ENCODE data around the gene HPS1. TPM values are rescaled to one million over a fixed set of nuclear protein-coding genes. Genes with fewer than 3 reads are reported as not detected.
A peak's percentile ranks its signal among the peaks of the same experiment; 100 is the strongest.

The HPS1 gene
- total RNA-seq, 1 experiment from 2014 or later: 19.1 TPM

DNA sequence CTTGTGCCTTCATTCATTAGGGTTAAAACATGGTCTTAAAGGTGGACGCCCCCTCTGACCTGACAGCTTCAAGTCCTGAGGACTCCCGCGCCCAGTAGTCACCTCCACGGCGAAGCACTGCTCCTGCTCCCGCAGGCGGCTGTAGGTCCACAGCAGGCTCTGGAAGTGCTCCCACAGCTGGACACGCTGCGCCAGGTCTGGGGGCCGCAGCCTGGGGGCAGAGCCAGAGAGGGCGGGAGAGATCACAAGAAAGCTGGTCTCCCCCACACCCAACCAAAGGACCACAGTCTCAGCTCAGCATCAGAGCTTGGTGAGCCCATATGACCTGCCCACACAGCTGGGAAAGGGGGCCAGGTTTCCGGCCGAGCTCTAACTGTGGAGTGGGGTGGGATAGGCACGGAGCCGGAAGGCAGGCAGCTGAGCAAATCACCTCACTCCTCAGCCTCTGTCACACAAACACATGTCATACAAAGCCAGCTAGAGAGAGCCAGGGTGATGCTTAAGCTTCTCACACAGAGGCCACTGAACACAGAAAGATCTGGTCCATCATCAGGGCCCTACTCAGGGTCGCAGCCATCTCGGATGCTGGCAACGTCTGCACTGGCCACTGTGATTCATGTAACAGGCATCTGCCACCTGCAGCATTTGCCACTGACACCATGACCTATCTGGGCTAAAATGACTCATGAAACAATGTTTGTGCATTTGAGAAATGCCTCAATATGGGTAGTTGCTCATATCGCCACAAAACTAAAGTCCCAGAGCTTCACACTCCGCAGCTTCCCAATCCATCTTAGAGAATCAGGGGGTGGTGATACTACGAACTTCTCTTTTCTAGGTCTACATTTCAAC, 12.6 kb downstream of the HPS1 start:
- ATAC-seq (peak; percentile 82), DNase-seq (peak; percentile 81)
- no TSS peak for BruUV-seq (replicated peaks)
- no peaks in the 10 kb centered on the region for H3K9me2 ChIP-seq (replicated peaks; ENCODE audit: low read length)
- peak overlapping the region; percentile 61 for H3K4me2 ChIP-seq (ENCODE audit: low read length)
- H3K27me3 ChIP-seq (ENCODE audit: low read length): no peaks in the 10 kb centered on the region
- H2AFZ ChIP-seq (ENCODE audit: low read length): no peak overlapping the region
- peaks cover 13% of the 10 kb centered on the region for H3K4me1 ChIP-seq (ENCODE audit: insufficient read depth, low read length)
- TF ChIP-seq EZH2phosphoT487 (IDR thresholded peaks at IDR 0.05; ENCODE audit: borderline replicate concordance, low read length) (no peak), EZH2 (IDR thresholded peaks at IDR 0.05; ENCODE audit: low read length, unreplicated experiment) (no peak)
- TF ChIP-seq, protein P1, sequence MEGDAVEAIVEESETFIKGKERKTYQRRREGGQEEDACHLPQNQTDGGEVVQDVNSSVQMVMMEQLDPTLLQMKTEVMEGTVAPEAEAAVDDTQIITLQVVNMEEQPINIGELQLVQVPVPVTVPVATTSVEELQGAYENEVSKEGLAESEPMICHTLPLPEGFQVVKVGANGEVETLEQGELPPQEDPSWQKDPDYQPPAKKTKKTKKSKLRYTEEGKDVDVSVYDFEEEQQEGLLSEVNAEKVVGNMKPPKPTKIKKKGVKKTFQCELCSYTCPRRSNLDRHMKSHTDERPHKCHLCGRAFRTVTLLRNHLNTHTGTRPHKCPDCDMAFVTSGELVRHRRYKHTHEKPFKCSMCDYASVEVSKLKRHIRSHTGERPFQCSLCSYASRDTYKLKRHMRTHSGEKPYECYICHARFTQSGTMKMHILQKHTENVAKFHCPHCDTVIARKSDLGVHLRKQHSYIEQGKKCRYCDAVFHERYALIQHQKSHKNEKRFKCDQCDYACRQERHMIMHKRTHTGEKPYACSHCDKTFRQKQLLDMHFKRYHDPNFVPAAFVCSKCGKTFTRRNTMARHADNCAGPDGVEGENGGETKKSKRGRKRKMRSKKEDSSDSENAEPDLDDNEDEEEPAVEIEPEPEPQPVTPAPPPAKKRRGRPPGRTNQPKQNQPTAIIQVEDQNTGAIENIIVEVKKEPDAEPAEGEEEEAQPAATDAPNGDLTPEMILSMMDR (conservative IDR thresholded peaks at IDR 0.05; ENCODE audit: low read depth, low read length): no peak
- H3K9me3 ChIP-seq (ENCODE audit: low read length): no peaks in the 10 kb centered on the region
- ChIA-PET POLR2A (ENCODE audit: unreplicated experiment) (no interaction called here), CTCF (interaction anchor here (0.5 kb wide), 1 partner anchor 994 kb away, joined by 4 read pairs; no protein-coding TSS in a partner anchor)
- H3K36me3 ChIP-seq (ENCODE audit: low read depth, low read length): no peaks in the 10 kb centered on the region
- intact Hi-C loops (cut with micrococcal nuclease): loop anchor here (1.0 kb wide), 1 partner anchor 36 kb away; no protein-coding TSS in a partner anchor
- H3K4me3 ChIP-seq (ENCODE audit: low read length): no peak overlapping the region
- no peak overlapping the region for H3K27ac ChIP-seq (ENCODE audit: low read length)
- no peaks in the 10 kb centered on the region for H4K20me1 ChIP-seq (ENCODE audit: low read length)
- H3K9ac ChIP-seq (ENCODE audit: low read length): no peak overlapping the region
- H3F3A ChIP-seq (ENCODE audit: low read length, unreplicated experiment): no peaks in the 10 kb centered on the region
- no peaks in the 10 kb centered on the region for H3K79me2 ChIP-seq (ENCODE audit: low read length)

DNA sequence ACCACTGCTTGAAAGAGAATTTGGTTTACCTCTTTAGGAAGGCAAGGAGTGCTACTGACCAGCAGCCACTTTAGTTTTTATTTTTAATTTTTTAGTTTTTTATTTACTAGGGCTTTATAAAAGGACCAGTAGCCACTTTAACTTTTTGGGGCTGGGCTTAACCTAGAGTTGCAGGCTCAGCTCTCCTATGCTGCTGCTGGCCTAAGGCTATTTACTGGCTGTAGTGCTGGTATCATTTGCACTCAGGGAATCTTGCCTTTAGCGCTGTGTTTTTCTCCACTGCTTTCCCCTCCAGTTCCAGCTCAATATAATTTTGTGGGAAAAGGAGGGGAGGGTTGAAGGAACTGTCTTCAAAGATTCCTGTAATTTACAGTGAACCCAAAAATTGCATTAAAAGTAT, 13.4 kb downstream of the HPS1 start:
- Histone ChIP-seq H3K4me2 (ENCODE audit: low read length) (no peak overlapping the region), H3K9me3 (ENCODE audit: low read length) (no peaks in the 10 kb centered on the region), H3K9me2 (replicated peaks; ENCODE audit: low read length) (no peaks in the 10 kb centered on the region), H3K4me3 (ENCODE audit: low read length) (no peak overlapping the region), H3K9ac (ENCODE audit: low read length) (no peak overlapping the region), H3K36me3 (ENCODE audit: low read depth, low read length) (no peaks in the 10 kb centered on the region), H2AFZ (ENCODE audit: low read length) (no peak overlapping the region), H3K79me2 (ENCODE audit: low read length) (no peaks in the 10 kb centered on the region), H3K4me1 (ENCODE audit: insufficient read depth, low read length) (peaks cover 13% of the 10 kb centered on the region), H3K27ac (ENCODE audit: low read length) (no peak overlapping the region), H3K27me3 (ENCODE audit: low read length) (no peaks in the 10 kb centered on the region), H4K20me1 (ENCODE audit: low read length) (no peaks in the 10 kb centered on the region), H3F3A (ENCODE audit: low read length, unreplicated experiment) (no peaks in the 10 kb centered on the region)
- intact Hi-C loops (cut with micrococcal nuclease): no loop called here
- CTCF ChIA-PET: no interaction called here
- no peak for DNase-seq
- POLR2A ChIA-PET (ENCODE audit: unreplicated experiment): no interaction called here
- ATAC-seq: no peak
- TF ChIP-seq EZH2 (IDR thresholded peaks at IDR 0.05; ENCODE audit: low read length, unreplicated experiment): no peak
- TF ChIP-seq, protein P1 (conservative IDR thresholded peaks at IDR 0.05; ENCODE audit: low read depth, low read length): no peak
- TF ChIP-seq EZH2phosphoT487 (IDR thresholded peaks at IDR 0.05; ENCODE audit: borderline replicate concordance, low read length): no peak
- BruUV-seq (replicated peaks): no TSS peak

DNA sequence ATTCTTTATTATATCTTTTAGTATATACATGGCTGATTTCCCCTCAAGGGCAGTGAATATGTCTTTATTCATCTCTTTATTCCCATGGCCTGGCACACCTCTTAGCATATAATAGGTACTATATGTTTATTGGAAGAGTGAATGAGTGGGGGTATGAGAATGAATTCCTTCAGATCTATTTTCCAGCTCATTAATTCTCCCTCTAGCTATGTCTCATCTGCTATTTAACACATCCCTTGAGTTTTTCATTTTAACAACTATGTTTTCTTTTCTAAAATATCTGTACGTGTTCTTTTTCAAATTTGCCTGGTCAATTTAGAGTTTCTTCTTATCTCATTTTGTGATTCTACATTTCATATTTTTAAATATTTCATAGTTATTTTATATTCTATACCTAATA, 14.4 kb downstream of the HPS1 start:
- no peaks in the 10 kb centered on the region for H3K36me3 ChIP-seq (ENCODE audit: low read depth, low read length)

More for the DNA sequence above, 14.4 kb downstream of the HPS1 start:
- TF ChIP-seq EZH2 (IDR thresholded peaks at IDR 0.05; ENCODE audit: low read length, unreplicated experiment): no peak
- no peak for TF ChIP-seq EZH2phosphoT487 (IDR thresholded peaks at IDR 0.05; ENCODE audit: borderline replicate concordance, low read length)
- TF ChIP-seq, protein P1 (conservative IDR thresholded peaks at IDR 0.05; ENCODE audit: low read depth, low read length): no peak
- no peaks in the 10 kb centered on the region for H4K20me1 ChIP-seq (ENCODE audit: low read length)
- no TSS peak for BruUV-seq (replicated peaks)
- no peak for ATAC-seq
- H3F3A ChIP-seq (ENCODE audit: low read length, unreplicated experiment): no peaks in the 10 kb centered on the region
- no peaks in the 10 kb centered on the region for H3K9me2 ChIP-seq (replicated peaks; ENCODE audit: low read length)
- peaks cover 13% of the 10 kb centered on the region for H3K4me1 ChIP-seq (ENCODE audit: insufficient read depth, low read length)
- intact Hi-C loops (cut with micrococcal nuclease): no loop called here
- H3K4me3 ChIP-seq (ENCODE audit: low read length): no peak overlapping the region
- no peaks in the 10 kb centered on the region for H3K27me3 ChIP-seq (ENCODE audit: low read length)
- H3K79me2 ChIP-seq (ENCODE audit: low read length): no peaks in the 10 kb centered on the region
- ChIA-PET POLR2A (ENCODE audit: unreplicated experiment) (no interaction called here), CTCF (no interaction called here)
- DNase-seq: no peak
- no peak overlapping the region for H2AFZ ChIP-seq (ENCODE audit: low read length)
- no peak overlapping the region for H3K4me2 ChIP-seq (ENCODE audit: low read length)
- no peak overlapping the region for H3K27ac ChIP-seq (ENCODE audit: low read length)
- H3K9ac ChIP-seq (ENCODE audit: low read length): no peak overlapping the region
- no peaks in the 10 kb centered on the region for H3K9me3 ChIP-seq (ENCODE audit: low read length)
